H1 (cell line): ENCODE data around the gene CYREN. TPM values are rescaled to one million over a fixed set of nuclear protein-coding genes. Genes with fewer than 3 reads are reported as not detected.
"Not testable (repeated sequence)": the region's sequence is repeated elsewhere in the genome, so short reads cannot be mapped to it uniquely, and the experiment has no call there.

Experiments used
- CTCF ChIA-PET: fragments of 300-600 bp; sonication (Branson Sonifier 250); formaldehyde crosslinking; loops from one replicate; lab custom pipeline; 2021; ENCODE audit not compliant: partially characterized antibody; lab: Charles Lee
- POLR2A ChIA-PET: fragments of 300-600 bp; sonication (Branson Sonifier 250); formaldehyde crosslinking; loops from one replicate; lab custom pipeline; 2021; ENCODE audit warnings: inconsistent platforms; ENCODE audit not compliant: partially characterized antibody; lab: Charles Lee
- DNase-seq, 2 experiments: peaks; one replicate each; pipeline versions ENCODE4 v3.0.0 to v3.0.0-alpha.2; 2010 to 2022; ENCODE audit warnings: low spot score in 2 of 2, low read depth in 1 of 2, mixed read lengths in 1 of 2
- FAIRE-seq: peaks from 2 replicates; lab custom pipeline; 2011; peaks lifted over from hg19 to GRCh38; lab: Jason Lieb, UNC
- H2AFZ ChIP-seq: 2 replicates; pipeline ENCODE4 v1.8.1; 2012; ENCODE audit warnings: low read length, inconsistent platforms
- H2AK5ac ChIP-seq: 2 replicates; pipeline ENCODE4 v1.6.1; 2013; ENCODE audit warnings: low read depth, low read length
- H2BK120ac ChIP-seq: replicated peaks from 2 replicates; pipeline ENCODE3; 2013; ENCODE audit warnings: low read depth, low read length, inconsistent platforms
- H2BK12ac ChIP-seq: 2 replicates; pipeline ENCODE4 v1.6.1; 2013; ENCODE audit warnings: low read depth, low read length
- H2BK15ac ChIP-seq: 2 replicates; pipeline ENCODE4 v1.6.1; 2013; ENCODE audit warnings: low read length
- H2BK20ac ChIP-seq: 2 replicates; pipeline ENCODE4 v1.6.1; 2013; ENCODE audit warnings: low read length
- H2BK5ac ChIP-seq: 2 replicates; pipeline ENCODE4 v1.6.1; 2013; ENCODE audit warnings: low read depth, low read length
- H3K14ac ChIP-seq: 2 replicates; pipeline ENCODE4 v1.6.1; 2013; ENCODE audit warnings: inconsistent platforms; ENCODE audit not compliant: insufficient read length
- H3K18ac ChIP-seq: 2 replicates; pipeline ENCODE4 v1.6.1; 2013; ENCODE audit warnings: low read length; ENCODE audit errors: extremely low read depth
- H3K23ac ChIP-seq: 2 replicates; pipeline ENCODE4 v1.6.1; 2013; ENCODE audit warnings: inconsistent platforms; ENCODE audit not compliant: insufficient read length
- H3K23me2 ChIP-seq: 2 replicates; pipeline ENCODE4 v1.6.1; 2013; ENCODE audit warnings: low read depth, low read length
- H3K27ac ChIP-seq: 2 replicates; pipeline ENCODE4 v1.6.1; 2011; ENCODE audit warnings: low read depth, low read length, inconsistent platforms
- H3K27me3 ChIP-seq, 4 experiments: replicated peaks in 1 of 4; 1 replicate in 1 of 4; 2 replicates in 3 of 4; pipeline versions ENCODE4 v1.6.1 to v1.8.1; 2011 to 2013; ENCODE audit warnings: low read length in 3 of 4, mild to moderate bottlenecking in 3 of 4, inconsistent platforms in 2 of 4, mixed read lengths in 2 of 4, moderate library complexity in 1 of 4; ENCODE audit not compliant: control insufficient read depth in 3 of 4, insufficient read depth in 3 of 4; ENCODE audit errors: extremely low read depth in 1 of 4
- H3K36me3 ChIP-seq, 4 experiments: 2 replicates each; pipeline versions ENCODE4 v1.6.1 to v1.8.1; 2011 to 2013; ENCODE audit warnings: mild to moderate bottlenecking in 4 of 4, low read length in 3 of 4, moderate library complexity in 2 of 4, control low read depth in 1 of 4, inconsistent platforms in 1 of 4; ENCODE audit not compliant: insufficient read depth in 4 of 4, control insufficient read depth in 2 of 4
- H3K4ac ChIP-seq: replicated peaks from 2 replicates; pipeline ENCODE3; 2013; ENCODE audit warnings: low read length, low read depth, mixed read lengths, inconsistent platforms; ENCODE audit not compliant: insufficient read length
- H3K4me1 ChIP-seq, 4 experiments: replicated peaks in 1 of 4; 1 replicate in 1 of 4; 2 replicates in 3 of 4; pipeline versions ENCODE4 v1.6.1 to v1.8.1; 2011 to 2013; ENCODE audit warnings: low read length in 3 of 4, inconsistent platforms in 2 of 4, mixed read lengths in 1 of 4; ENCODE audit not compliant: insufficient read depth in 4 of 4, control insufficient read depth in 3 of 4
- H3K4me2 ChIP-seq, 2 experiments: 2 replicates each; pipeline versions ENCODE4 v1.6.1 to v1.8.1; 2011 to 2013; ENCODE audit warnings: low read depth in 2 of 2, low read length in 2 of 2, control low read depth in 1 of 2, inconsistent platforms in 1 of 2, mild to moderate bottlenecking in 1 of 2; ENCODE audit not compliant: insufficient read depth in 1 of 2
- H3K4me3 ChIP-seq, 4 experiments: fragments of 200-600, 300-600 bp in 1 of 4; sonication (generic), shearing (Covaris generic), sonication (Bioruptor Twin) in 1 of 4; 2 replicates each; pipeline versions ENCODE4 v1.5.1 to v1.8.1; 2011 to 2016; ENCODE audit warnings: low read length in 4 of 4, low read depth in 3 of 4, control low read depth in 2 of 4, inconsistent platforms in 2 of 4, mild to moderate bottlenecking in 2 of 4, mixed read lengths in 1 of 4, moderate library complexity in 1 of 4; ENCODE audit not compliant: insufficient read depth in 2 of 4; ENCODE audit errors: extremely low read depth in 1 of 4
- H3K56ac ChIP-seq: replicated peaks from 2 replicates; pipeline ENCODE3; 2013; ENCODE audit warnings: low read depth, mild to moderate bottlenecking, mixed read lengths, low read length, inconsistent platforms; ENCODE audit not compliant: insufficient read length
- H3K79me1 ChIP-seq: 2 replicates; pipeline ENCODE4 v1.6.1; 2013; ENCODE audit warnings: low read depth, low read length, control low read depth
- H3K79me2 ChIP-seq, 2 experiments: 2 replicates each; pipeline versions ENCODE4 v1.6.1 to v1.8.1; 2012 to 2013; ENCODE audit warnings: low read length in 2 of 2, mild to moderate bottlenecking in 2 of 2, inconsistent platforms in 1 of 2; ENCODE audit not compliant: insufficient read depth in 2 of 2, control insufficient read depth in 1 of 2
- H3K9ac ChIP-seq, 4 experiments: replicated peaks in 1 of 4; 1 replicate in 1 of 4; 2 replicates in 3 of 4; pipeline versions ENCODE4 v1.6.1 to v1.8.1; 2011 to 2013; ENCODE audit warnings: low read depth in 3 of 4, low read length in 3 of 4, control low read depth in 2 of 4, mild to moderate bottlenecking in 2 of 4, moderate library complexity in 2 of 4, inconsistent platforms in 1 of 4; ENCODE audit errors: extremely low read depth in 1 of 4
- H3K9me3 ChIP-seq, 2 experiments: 2 replicates each; pipeline versions ENCODE4 v1.6.1 to v1.8.1; 2012 to 2013; ENCODE audit warnings: mild to moderate bottlenecking in 2 of 2, moderate library complexity in 2 of 2, control low read depth in 1 of 2, inconsistent platforms in 1 of 2, low read depth in 1 of 2, low read length in 1 of 2, mixed read lengths in 1 of 2; ENCODE audit not compliant: insufficient read depth in 2 of 2
- H4K20me1 ChIP-seq, 2 experiments: replicated peaks in 1 of 2; 2 replicates each; pipeline versions ENCODE3 to v1.8.1; 2011 to 2013; ENCODE audit warnings: inconsistent platforms in 2 of 2, low read length in 2 of 2, mild to moderate bottlenecking in 1 of 2; ENCODE audit not compliant: insufficient read depth in 2 of 2, control insufficient read depth in 1 of 2
- H4K5ac ChIP-seq: 2 replicates; pipeline ENCODE4 v1.6.1; 2013; ENCODE audit warnings: low read length, low read depth, mixed read lengths, inconsistent platforms; ENCODE audit not compliant: insufficient read length
- H4K8ac ChIP-seq: 2 replicates; pipeline ENCODE4 v1.8.0; 2013; ENCODE audit warnings: mild to moderate bottlenecking, moderate library complexity, low read length, inconsistent platforms; ENCODE audit not compliant: insufficient read depth; ENCODE audit errors: extremely low read depth
- H4K91ac ChIP-seq: replicated peaks from 2 replicates; pipeline ENCODE3; 2013; ENCODE audit warnings: low read length, mixed read lengths, inconsistent platforms; ENCODE audit not compliant: insufficient read length
- WGBS, 2 experiments: shearing (Covaris generic) in 1 of 2; methylation state at CpG; one replicate each; pipeline versions ENCODE4 v1.1.6 to v1.1.7; 2013 to 2015; ENCODE audit warnings: low lambda C conversion rate in 2 of 2, mixed read lengths in 2 of 2, inconsistent platforms in 1 of 2, low coverage in 1 of 2, missing lambda C conversion rate in 1 of 2; ENCODE audit not compliant: insufficient replicate concordance in 2 of 2, insufficient coverage in 1 of 2, insufficient read length in 1 of 2; ENCODE audit errors: extremely low coverage in 1 of 2, missing lambda C conversion rate in 1 of 2; 5-methylcytosine and 5-hydroxymethylcytosine counted together
- polyA plus RNA-seq, 7 experiments: library from polyadenylated mRNA; depleted of rRNA in 3 of 7; stranded (reverse) in 5 of 7; unstranded in 2 of 7; fragments of >200 nt in 5 of 7; fragments of 200-250 nt in 2 of 7; gene quantifications; 1 replicate in 5 of 7; 2 replicates in 1 of 7; 4 replicates in 1 of 7; pipeline versions ENCODE4 v1.2.1 to v1.2.3, GENCODE V29; 2011 to 2013; ENCODE audit warnings: missing spikeins in 2 of 7, mixed read lengths in 2 of 7
- total RNA-seq: library from RNA; stranded (reverse); fragmentation: NEBNext Ultra II Directional; extraction: Animal tissue kit (Norgen Biotek cat#: 25700); gene quantifications from 2 replicates; pipeline ENCODE4 v1.2.1, GENCODE V29; 2021

Gene CYREN
- total and polyA plus RNA-seq, 2 of the 8 experiments (the other 6 are each of a cell fraction or from before 2014, with no cell fraction given) = 25.1 to 46.2 TPM

DNA sequence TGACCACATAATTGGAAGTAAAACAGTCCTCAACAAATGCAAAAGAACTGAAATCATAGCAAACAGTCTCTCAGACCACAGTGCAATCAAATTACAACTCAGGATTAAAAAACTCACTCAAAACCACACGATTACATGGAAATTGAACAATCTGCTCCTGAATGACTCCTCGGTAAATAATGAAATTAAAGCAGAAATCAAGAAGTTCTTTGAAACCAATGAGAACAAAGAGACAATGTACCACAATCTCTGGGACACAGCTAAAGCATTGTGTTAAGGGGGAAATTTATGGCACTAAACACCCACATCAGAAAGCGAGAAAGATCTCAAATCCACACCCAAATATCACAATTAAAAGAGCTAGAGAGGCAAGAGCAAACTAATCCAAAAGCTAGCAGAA lies 45.9 kb downstream of the CYREN start:
- H3K27ac ChIP-seq, CTCF ChIA-PET: not testable (repeated sequence)

More for the DNA sequence above, 45.9 kb downstream of the CYREN start:
- H2AFZ ChIP-seq, H4K5ac ChIP-seq, H3K79me1 ChIP-seq, H2BK120ac ChIP-seq, H3K9me3 ChIP-seq, DNase-seq, H3K4me1 ChIP-seq, POLR2A ChIA-PET, H3K23me2 ChIP-seq, H3K36me3 ChIP-seq, H3K23ac ChIP-seq, H2BK12ac ChIP-seq, H3K4me3 ChIP-seq, H4K8ac ChIP-seq, H4K20me1 ChIP-seq, H2BK15ac ChIP-seq, H3K79me2 ChIP-seq, H3K27me3 ChIP-seq, H2BK5ac ChIP-seq, H2BK20ac ChIP-seq, H2AK5ac ChIP-seq, H3K9ac ChIP-seq, H4K91ac ChIP-seq, H3K56ac ChIP-seq, H3K4me2 ChIP-seq, H3K14ac ChIP-seq, FAIRE-seq, H3K18ac ChIP-seq, H3K4ac ChIP-seq: not testable (repeated sequence)
- WGBS, 2 experiments = 91% methylated on average over 3 of the region's 3 CpGs; no CpG with 5 or more reads in 1 of the 2 experiments
